Osteocyte (in vitro differentiated cells): Measurements from ENCODE around the gene PRKD1. TPM values are rescaled to one million over a fixed set of nuclear protein-coding genes. Genes with fewer than 3 reads are reported as not detected.

Source experiments
- DNase-seq: peaks from one replicate; pipeline ENCODE4 v3.0.0; 2021; ENCODE audit warnings: mixed read lengths; ENCODE audit not compliant: unreplicated experiment; ENCODE audit errors: extremely low spot score
- H3K27ac Mint-ChIP-seq: one replicate; pipeline ENCODE4 v1.8.0; 2021; ENCODE audit warnings: mild to moderate bottlenecking, mixed read lengths; ENCODE audit not compliant: unreplicated experiment
- H3K27me3 Mint-ChIP-seq: one replicate; pipeline ENCODE4 v1.8.0; 2021; ENCODE audit warnings: mixed read lengths; ENCODE audit not compliant: unreplicated experiment
- H3K36me3 Mint-ChIP-seq: one replicate; pipeline ENCODE4 v1.8.0; 2021; ENCODE audit warnings: mixed read lengths; ENCODE audit not compliant: unreplicated experiment
- H3K4me1 Mint-ChIP-seq: one replicate; pipeline ENCODE4 v1.8.0; 2021; ENCODE audit warnings: mixed read lengths; ENCODE audit not compliant: unreplicated experiment
- H3K4me3 Mint-ChIP-seq: one replicate; pipeline ENCODE4 v1.8.0; 2021; ENCODE audit warnings: mild to moderate bottlenecking, moderate library complexity, mixed read lengths; ENCODE audit not compliant: unreplicated experiment
- H3K9me3 Mint-ChIP-seq: one replicate; pipeline ENCODE4 v1.8.0; 2021; ENCODE audit warnings: mixed read lengths; ENCODE audit not compliant: unreplicated experiment
- CTCF ChIP-seq: fragments of 200-600 bp; sonication (generic); IDR thresholded peaks from 2 replicates; pipeline ENCODE4 v1.5.0; 2021; ENCODE audit warnings: antibody characterized with exemption, mild to moderate bottlenecking, moderate library complexity
- total RNA-seq: library from RNA; stranded (reverse); gene quantifications from 2 replicates; pipeline ENCODE4 v1.2.1, GENCODE V29; 2021

The PRKD1 gene
- total RNA-seq, 1 donor from 2014 or later: 6.6 TPM

- no peaks in the 10 kb centered on the region for H3K9me3 Mint-ChIP-seq
- no peak overlapping the region for H3K4me3 Mint-ChIP-seq
Measured at GRCh38 chr14:29587761-29588470, 339.7 kb downstream of the PRKD1 start.

GRCh38 chr14:29587046-29587445, 340.6 kb downstream of the PRKD1 start:
- Mint-ChIP-seq H3K27ac (no peak overlapping the region), H3K9me3 (no peaks in the 10 kb centered on the region), H3K4me1 (peaks cover 7% of the 10 kb centered on the region), H3K36me3 (no peaks in the 10 kb centered on the region), H3K27me3 (no peaks in the 10 kb centered on the region), H3K4me3 (no peak overlapping the region)
- no peak for DNase-seq
- TF ChIP-seq CTCF: no peak

More at GRCh38 chr14:29587761-29588470, 339.7 kb downstream of the PRKD1 start:
- peaks cover 7% of the 10 kb centered on the region for H3K4me1 Mint-ChIP-seq
- no peaks in the 10 kb centered on the region for H3K36me3 Mint-ChIP-seq
- TF ChIP-seq CTCF: no peak
- no peaks in the 10 kb centered on the region for H3K27me3 Mint-ChIP-seq
- no peak for DNase-seq
- H3K27ac Mint-ChIP-seq: no peak overlapping the region

GRCh38 chr14:29584992-29585391, 342.7 kb downstream of the PRKD1 start:
- Mint-ChIP-seq H3K4me1 (peaks cover 7% of the 10 kb centered on the region), H3K36me3 (no peaks in the 10 kb centered on the region), H3K27me3 (no peaks in the 10 kb centered on the region), H3K4me3 (peak overlapping the region; percentile 23), H3K9me3 (no peaks in the 10 kb centered on the region), H3K27ac (peak overlapping the region; percentile 6)
- TF ChIP-seq CTCF: no peak
- no peak for DNase-seq

- Mint-ChIP-seq H3K27me3 (no peaks in the 10 kb centered on the region), H3K36me3 (no peaks in the 10 kb centered on the region), H3K4me1 (peaks cover 9% of the 10 kb centered on the region), H3K9me3 (no peaks in the 10 kb centered on the region), H3K27ac (no peak overlapping the region), H3K4me3 (no peak overlapping the region)
- no peak for DNase-seq
- no peak for TF ChIP-seq CTCF
Measured at GRCh38 chr14:29580763-29581162, 346.9 kb downstream of the PRKD1 start.

GRCh38 chr14:29579838-29580237, 347.8 kb downstream of the PRKD1 start:
- no peak overlapping the region for H3K27ac Mint-ChIP-seq
- H3K9me3 Mint-ChIP-seq: no peaks in the 10 kb centered on the region
- H3K27me3 Mint-ChIP-seq: no peaks in the 10 kb centered on the region
- no peak for DNase-seq
- no peaks in the 10 kb centered on the region for H3K36me3 Mint-ChIP-seq
- no peak overlapping the region for H3K4me3 Mint-ChIP-seq
- no peak for TF ChIP-seq CTCF
- peaks cover 5% of the 10 kb centered on the region for H3K4me1 Mint-ChIP-seq
